ENCODE results near the gene TSC2. TPM values are rescaled to one million over a fixed set of nuclear protein-coding genes. Genes with fewer than 3 reads are reported as not detected.

Gene TSC2
- total RNA-seq, 1 experiment from 2014 or later: 59.3 TPM

DNA sequence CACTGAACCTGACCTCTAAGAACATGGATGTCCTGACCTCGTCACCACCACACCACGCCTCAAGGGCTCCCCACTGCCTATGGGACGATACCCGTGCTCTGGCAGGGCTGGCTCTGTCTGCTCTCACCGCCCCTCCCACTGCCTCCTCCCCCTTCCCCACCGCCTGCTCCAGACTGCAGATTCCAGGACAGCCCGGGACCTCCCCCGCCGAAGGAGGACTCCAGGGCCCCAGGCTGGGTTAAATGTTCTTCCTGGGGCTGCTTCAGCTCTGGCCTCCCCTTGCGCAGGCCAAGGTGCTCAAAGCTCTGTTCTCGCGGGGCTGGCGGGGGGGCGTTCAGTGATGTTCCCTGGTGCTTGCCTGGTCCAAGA lies 25.1 kb upstream of the TSC2 start:
- peak overlapping the region; percentile 39; the same call in 1 of the 2 replicates for H3K27ac ChIP-seq (ENCODE audit: low read length)
- H3K36me3 ChIP-seq (ENCODE audit: low read depth, low read length): no peaks in the 10 kb centered on the region
- H3K4me3 ChIP-seq (ENCODE audit: low read length): peak overlapping the region; percentile 62
- peaks cover 11% of the 10 kb centered on the region for H3K4me1 ChIP-seq (ENCODE audit: insufficient read depth, low read length)
- intact Hi-C loops (cut with micrococcal nuclease): loop anchor here (2.0 kb wide), 2 partner anchors 34 to 118 kb away; no protein-coding TSS in a partner anchor
- H2AFZ ChIP-seq (ENCODE audit: low read length): peak overlapping the region; percentile 78
- ChIA-PET CTCF (interaction anchor here (0.6 to 1.2 kb wide), 10 partner anchors 11 to 540 kb away, joined by 3 to 20 read pairs (median 10); no protein-coding TSS in a partner anchor), POLR2A (ENCODE audit: unreplicated experiment) (interaction anchor here (0.6 to 0.7 kb wide), 2 partner anchors 14 to 26 kb away, joined by 9 to 15 read pairs; no protein-coding TSS in a partner anchor)
- H3K4me2 ChIP-seq (ENCODE audit: low read length): peak overlapping the region; percentile 92
- peak; percentile 43 for DNase-seq
- no peaks in the 10 kb centered on the region; the same call in 1 of the 2 replicates for H3K27me3 ChIP-seq (ENCODE audit: low read length)
- no peaks in the 10 kb centered on the region for H3K9me2 ChIP-seq (replicated peaks; ENCODE audit: low read length)
- H3K9ac ChIP-seq (ENCODE audit: low read length): peak overlapping the region; percentile 53
- TF ChIP-seq EZH2phosphoT487 (IDR thresholded peaks at IDR 0.05; ENCODE audit: borderline replicate concordance, low read length) (no peak), CTCF (conservative IDR thresholded peaks at IDR 0.05; ENCODE audit: low read depth, low read length) (no peak), EZH2 (IDR thresholded peaks at IDR 0.05; ENCODE audit: low read length, unreplicated experiment) (no peak)
- H4K20me1 ChIP-seq (ENCODE audit: low read length): no peaks in the 10 kb centered on the region
- no TSS peak for BruUV-seq (replicated peaks)
- H3K79me2 ChIP-seq (ENCODE audit: low read length): peaks cover 8% of the 10 kb centered on the region
- H3K9me3 ChIP-seq (ENCODE audit: low read length): no peaks in the 10 kb centered on the region
- ATAC-seq: peak; percentile 49
- H3F3A ChIP-seq (ENCODE audit: low read length, unreplicated experiment): no peaks in the 10 kb centered on the region

DNA sequence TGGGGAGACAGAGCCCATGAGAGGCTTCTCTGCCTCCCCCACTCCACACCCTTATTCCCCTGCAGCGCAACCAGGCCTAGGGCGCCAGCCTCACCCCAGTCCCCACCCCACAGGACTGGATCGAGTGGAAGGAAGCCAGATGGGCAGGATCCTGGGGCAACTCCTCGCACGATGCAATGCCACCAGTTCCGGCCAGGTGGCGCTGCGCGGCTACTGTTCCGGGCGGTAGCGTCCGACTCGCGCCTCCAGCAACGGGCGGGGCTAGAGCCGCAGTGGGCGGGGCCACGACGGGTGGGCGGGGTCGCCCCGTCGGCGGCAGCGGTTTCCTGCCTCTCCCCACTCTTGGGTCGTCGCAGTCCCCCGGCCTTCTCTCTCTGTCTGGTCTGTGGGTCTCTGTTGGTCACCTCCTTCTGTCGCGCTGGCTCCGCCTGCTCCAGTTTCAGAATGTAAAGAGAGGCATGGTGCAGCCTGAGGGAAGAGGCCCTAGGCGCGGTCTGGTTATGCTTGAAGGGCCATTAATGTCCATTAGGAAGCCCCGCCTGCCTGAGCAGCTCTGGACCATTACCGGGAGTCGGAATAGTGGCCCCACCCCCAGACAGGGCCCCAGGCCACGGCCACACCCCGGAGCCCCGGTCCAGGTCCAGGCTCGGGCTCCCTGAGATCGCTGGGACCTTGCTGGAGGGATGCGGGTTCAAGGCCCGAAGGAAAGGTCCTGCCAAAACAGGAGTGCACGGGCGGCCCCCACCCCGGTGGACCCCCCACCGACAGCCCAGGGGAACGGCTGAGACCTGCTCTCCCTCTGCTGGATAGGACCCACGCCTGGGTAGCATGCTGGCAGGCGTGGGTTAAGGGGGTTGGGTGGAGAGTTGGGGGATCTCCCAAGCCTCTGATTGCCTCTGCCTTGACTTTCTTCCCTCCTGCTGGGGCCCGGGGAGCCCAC lies 24.4 kb upstream of the TSC2 start:
- BruUV-seq (replicated peaks): no TSS peak
- CTCF ChIA-PET: interaction anchor here (0.6 to 1.2 kb wide), 7 partner anchors 10 to 541 kb away, joined by 6 to 20 read pairs (median 14); no protein-coding TSS in a partner anchor
- Histone ChIP-seq H3K36me3 (ENCODE audit: low read depth, low read length) (no peaks in the 10 kb centered on the region), H3K79me2 (ENCODE audit: low read length) (peaks cover 15% of the 10 kb centered on the region), H3F3A (ENCODE audit: low read length, unreplicated experiment) (no peaks in the 10 kb centered on the region), H3K27ac (ENCODE audit: low read length) (peak overlapping the region; percentile 39; the same call in 1 of the 2 replicates), H3K4me3 (ENCODE audit: low read length) (peak overlapping the region; percentile 62), H3K9me3 (ENCODE audit: low read length) (no peaks in the 10 kb centered on the region), H3K9me2 (replicated peaks; ENCODE audit: low read length) (no peaks in the 10 kb centered on the region), H3K4me2 (ENCODE audit: low read length) (peak overlapping the region; percentile 92), H3K27me3 (ENCODE audit: low read length) (no peaks in the 10 kb centered on the region; the same call in 1 of the 2 replicates), H2AFZ (ENCODE audit: low read length) (peak overlapping the region; percentile 85), H4K20me1 (ENCODE audit: low read length) (no peaks in the 10 kb centered on the region), H3K9ac (ENCODE audit: low read length) (peak overlapping the region; percentile 53), H3K4me1 (ENCODE audit: insufficient read depth, low read length) (peaks cover 17% of the 10 kb centered on the region)
- peak; percentile 89 for DNase-seq
- intact Hi-C loops (cut with micrococcal nuclease): loop anchor here (2.0 kb wide), 2 partner anchors 33 to 117 kb away; no protein-coding TSS in a partner anchor
- ATAC-seq: peak; percentile 59
- TF ChIP-seq EZH2 (IDR thresholded peaks at IDR 0.05; ENCODE audit: low read length, unreplicated experiment): no peak
- peak; percentile 77 for TF ChIP-seq CTCF (conservative IDR thresholded peaks at IDR 0.05; ENCODE audit: low read depth, low read length)
- no peak for TF ChIP-seq EZH2phosphoT487 (IDR thresholded peaks at IDR 0.05; ENCODE audit: borderline replicate concordance, low read length)
- POLR2A ChIA-PET (ENCODE audit: unreplicated experiment): interaction anchor here (0.6 to 0.7 kb wide), 3 partner anchors 13 to 27 kb away, joined by 4 to 15 read pairs (median 9); no protein-coding TSS in a partner anchor

Measured in PC-3 (cell line).